Stimulated activated naive CD8-positive, alpha-beta T cell treated with anti-CD3 and anti-CD28 coated beads, Interleukin-15, amount 100 ng/mL, for 72 hours (primary cell): Measurements from ENCODE around the gene PADI2.

ENCODE experiments used
- ATAC-seq: fragments of 150-1000 bp; cut with Tn5 transposase; 2 replicates; pipeline ENCODE4 v1.10.0; 2021; ENCODE audit warnings: mild to moderate bottlenecking, moderate library complexity
- DNase-seq, 2 donors: peaks; one replicate each; pipeline ENCODE4 v3.0.0; 2021 to 2022
- H3K27ac Mint-ChIP-seq, 2 donors: one replicate each; pipeline ENCODE4 v1.8.0; 2022; ENCODE audit warnings: mild to moderate bottlenecking in 2 of 2, mixed read lengths in 2 of 2, moderate library complexity in 2 of 2
- H3K27me3 Mint-ChIP-seq: one replicate; pipeline ENCODE4 v1.8.0; 2022; ENCODE audit warnings: mixed read lengths
- H3K4me1 Mint-ChIP-seq: one replicate; pipeline ENCODE4 v1.8.0; 2022; ENCODE audit warnings: mild to moderate bottlenecking, mixed read lengths
- H3K4me3 Mint-ChIP-seq, 2 donors: one replicate each; pipeline ENCODE4 v1.8.0; 2022; ENCODE audit warnings: mild to moderate bottlenecking in 2 of 2, mixed read lengths in 2 of 2, moderate library complexity in 1 of 2
- H3K9me3 Mint-ChIP-seq, 2 donors: one replicate each; pipeline ENCODE4 v1.8.0; 2022; ENCODE audit warnings: mixed read lengths in 2 of 2

PADI2 gene

GRCh38 chr1:17108786-17109185, 10.5 kb downstream of the PADI2 start:
- no peaks in the 10 kb centered on the region for H3K4me1 Mint-ChIP-seq
- H3K27ac Mint-ChIP-seq: no peak overlapping the region
- H3K9me3 Mint-ChIP-seq: no peaks in the 10 kb centered on the region
- peaks cover 15% of the 10 kb centered on the region for H3K27me3 Mint-ChIP-seq
- no peak for ATAC-seq
- no peak for DNase-seq
- no peak overlapping the region for H3K4me3 Mint-ChIP-seq

GRCh38 chr1:17108360-17108759, 10.9 kb downstream of the PADI2 start:
- H3K4me3 Mint-ChIP-seq: no peak overlapping the region
- no peak overlapping the region for H3K27ac Mint-ChIP-seq
- peaks cover 13% of the 10 kb centered on the region for H3K27me3 Mint-ChIP-seq
- ATAC-seq (no peak), DNase-seq (no peak)
- no peaks in the 10 kb centered on the region for H3K9me3 Mint-ChIP-seq
- no peaks in the 10 kb centered on the region for H3K4me1 Mint-ChIP-seq

GRCh38 chr1:17104782-17105181, 14.5 kb downstream of the PADI2 start:
- no peak for ATAC-seq
- no peak overlapping the region for H3K27ac Mint-ChIP-seq
- DNase-seq: no peak
- peaks cover 13% of the 10 kb centered on the region for H3K27me3 Mint-ChIP-seq
- H3K4me1 Mint-ChIP-seq: no peaks in the 10 kb centered on the region
- H3K9me3 Mint-ChIP-seq: no peaks in the 10 kb centered on the region
- no peak overlapping the region for H3K4me3 Mint-ChIP-seq

GRCh38 chr1:17102232-17102631, 17.0 kb downstream of the PADI2 start:
- ATAC-seq (no peak), DNase-seq (no peak)
- no peak overlapping the region for H3K4me3 Mint-ChIP-seq
- peaks cover 6% of the 10 kb centered on the region for H3K27me3 Mint-ChIP-seq
- H3K4me1 Mint-ChIP-seq: no peaks in the 10 kb centered on the region
- peak overlapping the region in 1 of 2 donors; percentile 71 for H3K27ac Mint-ChIP-seq
- H3K9me3 Mint-ChIP-seq: no peaks in the 10 kb centered on the region

- Mint-ChIP-seq H3K4me1 (no peaks in the 10 kb centered on the region), H3K9me3 (no peaks in the 10 kb centered on the region)
- no peak for ATAC-seq
These were observed 18.0 kb downstream of the PADI2 start for GRCh38 chr1:17101261-17101660.

GRCh38 chr1:17099616-17100340, 19.5 kb downstream of the PADI2 start:
- ATAC-seq (no peak), DNase-seq (no peak)
- H3K4me1 Mint-ChIP-seq: no peaks in the 10 kb centered on the region
- H3K4me3 Mint-ChIP-seq: no peak overlapping the region
- H3K27me3 Mint-ChIP-seq: peaks cover 12% of the 10 kb centered on the region
- H3K27ac Mint-ChIP-seq: no peak overlapping the region
- H3K9me3 Mint-ChIP-seq: no peaks in the 10 kb centered on the region

More at GRCh38 chr1:17101261-17101660, 18.0 kb downstream of the PADI2 start:
- Mint-ChIP-seq H3K27ac (no peak overlapping the region), H3K4me3 (no peak overlapping the region), H3K27me3 (no peaks in the 10 kb centered on the region)
- no peak for DNase-seq

- Mint-ChIP-seq H3K4me3 (no peak overlapping the region), H3K9me3 (no peaks in the 10 kb centered on the region), H3K27me3 (peaks cover 12% of the 10 kb centered on the region), H3K4me1 (no peaks in the 10 kb centered on the region), H3K27ac (no peak overlapping the region)
- ATAC-seq (no peak), DNase-seq (no peak)
These were observed 20.6 kb downstream of the PADI2 start for GRCh38 chr1:17098446-17099317.

- Mint-ChIP-seq H3K4me3 (no peak overlapping the region), H3K27me3 (peaks cover 12% of the 10 kb centered on the region), H3K9me3 (no peaks in the 10 kb centered on the region), H3K27ac (no peak overlapping the region), H3K4me1 (no peaks in the 10 kb centered on the region)
- DNase-seq (no peak), ATAC-seq (no peak)
These were observed 21.5 kb downstream of the PADI2 start for GRCh38 chr1:17097787-17098186.

- Mint-ChIP-seq H3K4me1 (no peaks in the 10 kb centered on the region), H3K4me3 (no peak overlapping the region), H3K27me3 (peaks cover 12% of the 10 kb centered on the region), H3K9me3 (no peaks in the 10 kb centered on the region), H3K27ac (no peak overlapping the region)
- no peak for DNase-seq
- ATAC-seq: no peak
These were observed 22.1 kb downstream of the PADI2 start for GRCh38 chr1:17097147-17097546.

- ATAC-seq: no peak
- no peak overlapping the region for H3K4me3 Mint-ChIP-seq
- peaks cover 12% of the 10 kb centered on the region for H3K27me3 Mint-ChIP-seq
- no peak for DNase-seq
- H3K27ac Mint-ChIP-seq: no peak overlapping the region
- H3K9me3 Mint-ChIP-seq: no peaks in the 10 kb centered on the region
- no peaks in the 10 kb centered on the region for H3K4me1 Mint-ChIP-seq
These were observed 22.7 kb downstream of the PADI2 start for GRCh38 chr1:17096584-17096983.

- ATAC-seq (no peak), DNase-seq (no peak)
- no peak overlapping the region for H3K4me3 Mint-ChIP-seq
- H3K9me3 Mint-ChIP-seq: no peaks in the 10 kb centered on the region
- H3K4me1 Mint-ChIP-seq: no peaks in the 10 kb centered on the region
- no peak overlapping the region for H3K27ac Mint-ChIP-seq
- peaks cover 12% of the 10 kb centered on the region for H3K27me3 Mint-ChIP-seq
These were observed 24.1 kb downstream of the PADI2 start for GRCh38 chr1:17095141-17095540.

GRCh38 chr1:17094664-17095063, 24.6 kb downstream of the PADI2 start:
- H3K4me1 Mint-ChIP-seq: no peaks in the 10 kb centered on the region
- H3K27ac Mint-ChIP-seq: no peak overlapping the region
- peaks cover 12% of the 10 kb centered on the region for H3K27me3 Mint-ChIP-seq
- ATAC-seq (no peak), DNase-seq (no peak)
- H3K4me3 Mint-ChIP-seq: no peak overlapping the region
- no peaks in the 10 kb centered on the region for H3K9me3 Mint-ChIP-seq

GRCh38 chr1:17093822-17094393, 25.3 kb downstream of the PADI2 start:
- Mint-ChIP-seq H3K4me1 (no peaks in the 10 kb centered on the region), H3K4me3 (no peak overlapping the region), H3K27ac (peak overlapping the region in 1 of 2 donors; percentile 1), H3K27me3 (peaks cover 12% of the 10 kb centered on the region), H3K9me3 (no peaks in the 10 kb centered on the region)
- DNase-seq: no peak
- ATAC-seq: no peak

GRCh38 chr1:17091252-17091651, 28.0 kb downstream of the PADI2 start:
- H3K27ac Mint-ChIP-seq: peak overlapping the region in 1 of 2 donors; percentile 2
- no peak for ATAC-seq
- peaks cover 12% of the 10 kb centered on the region for H3K27me3 Mint-ChIP-seq
- no peaks in the 10 kb centered on the region for H3K9me3 Mint-ChIP-seq
- DNase-seq: no peak
- no peak overlapping the region for H3K4me3 Mint-ChIP-seq
- H3K4me1 Mint-ChIP-seq: no peaks in the 10 kb centered on the region

- DNase-seq (no peak), ATAC-seq (no peak)
- Mint-ChIP-seq H3K4me3 (no peak overlapping the region), H3K4me1 (no peaks in the 10 kb centered on the region), H3K27ac (no peak overlapping the region), H3K27me3 (peaks cover 7% of the 10 kb centered on the region), H3K9me3 (no peaks in the 10 kb centered on the region)
These were observed 29.7 kb downstream of the PADI2 start for GRCh38 chr1:17089506-17089905.

GRCh38 chr1:17086751-17087150, 32.5 kb downstream of the PADI2 start:
- ATAC-seq (no peak), DNase-seq (no peak)
- Mint-ChIP-seq H3K9me3 (no peaks in the 10 kb centered on the region), H3K4me3 (no peak overlapping the region), H3K4me1 (no peaks in the 10 kb centered on the region), H3K27me3 (peaks cover 7% of the 10 kb centered on the region), H3K27ac (no peak overlapping the region)
